Astrocyte (in vitro differentiated cells and primary cell): Measurements from ENCODE around the gene PDE7B.

Source experiments
- CTCF ChIP-seq: IDR thresholded peaks from 2 replicates; pipeline ENCODE4 v1.5.1; 2011; ENCODE audit warnings: low read depth, mild to moderate bottlenecking, inconsistent platforms, low read length, moderate library complexity; ENCODE audit not compliant: insufficient read depth
- EZH2 ChIP-seq: IDR thresholded peaks from 2 replicates; pipeline ENCODE4 v1.6.1; 2012; ENCODE audit warnings: mild to moderate bottlenecking, low read length, inconsistent platforms; ENCODE audit not compliant: insufficient read depth

- TF ChIP-seq CTCF (no peak), EZH2 (no peak)
These were observed 40.2 kb downstream of the PDE7B start for GRCh38 chr6:135891710-135892109.
